Tongue (tissue), 2 donors: ENCODE measurements around the gene TRAPPC4. TPM values are rescaled to one million over a fixed set of nuclear protein-coding genes. Genes with fewer than 3 reads are reported as not detected.
"Not testable (repeated sequence)": the region's sequence is repeated elsewhere in the genome, so short reads cannot be mapped to it uniquely, and the experiment has no call there.

Experiments used
- DNase-seq: peaks from one replicate; pipeline ENCODE4 v3.0.0-alpha.2; 2015
- total RNA-seq: library from RNA; depleted of rRNA; stranded (reverse); fragments of >200 nt; gene quantifications from one replicate; pipeline ENCODE4 v1.2.3, GENCODE V29; 2014

TRAPPC4 gene
- 29.2 TPM for total RNA-seq

GRCh38 chr11:119018074-119018938, at the start of gene TRAPPC4, which contains the start of gene RPS25:
TRAPPC4 (plus strand) TSS chr11:119018766; CDS start chr11:119018796, 30 bp downstream.
RPS25 (minus strand) TSS chr11:119018343; CDS start chr11:119018284, 59 bp downstream.
- DNase-seq = peak; percentile 99

DNA sequence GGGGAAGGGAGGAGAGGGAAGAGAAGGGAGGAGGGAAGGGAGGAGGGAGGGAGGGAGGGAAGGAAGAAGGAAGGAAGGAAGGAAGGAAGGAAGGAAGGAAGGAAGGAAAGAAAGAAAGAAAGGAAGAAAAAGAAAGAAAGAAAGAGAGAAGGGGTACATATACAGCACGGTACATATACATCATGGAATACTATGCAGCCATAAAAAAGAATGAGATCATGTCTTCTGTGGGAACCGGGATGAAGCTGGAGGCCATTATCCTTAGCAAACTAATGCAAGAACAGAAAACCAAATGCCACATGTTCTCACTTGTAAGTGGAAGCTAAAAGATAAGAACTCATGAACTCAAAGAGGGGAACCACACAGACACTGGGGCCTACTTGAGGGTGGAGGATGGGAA, 49.1 kb upstream of the TRAPPC4 start:
- not testable (repeated sequence) for DNase-seq

DNA sequence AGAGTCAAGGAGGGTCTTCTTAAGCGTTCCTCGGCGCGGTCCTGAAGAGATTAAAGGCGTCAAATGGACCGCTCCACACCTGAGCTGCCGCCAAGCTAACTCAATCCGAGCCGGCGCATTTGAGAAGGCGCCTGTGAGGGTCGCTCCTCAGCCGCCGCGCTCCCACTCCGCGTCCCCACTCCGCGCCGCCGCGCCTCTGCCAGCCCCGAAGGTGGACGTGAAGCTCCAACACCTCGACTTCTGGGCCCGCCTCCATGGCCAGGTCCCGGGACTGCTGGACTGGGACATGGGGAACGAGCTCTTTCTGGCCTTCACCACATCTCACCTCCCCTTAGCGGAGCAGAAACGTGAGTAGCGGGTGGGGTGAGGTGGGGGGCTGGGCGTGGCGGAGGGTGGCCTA, 46.9 kb upstream of the TRAPPC4 start, which contains the start of gene FOXR1:
Gene FOXR1 (plus strand): TSS at position 116 of the 400 bp plus-strand sequence. CDS start 171 bp downstream, at position 287.
- DNase-seq = no peak

DNA sequence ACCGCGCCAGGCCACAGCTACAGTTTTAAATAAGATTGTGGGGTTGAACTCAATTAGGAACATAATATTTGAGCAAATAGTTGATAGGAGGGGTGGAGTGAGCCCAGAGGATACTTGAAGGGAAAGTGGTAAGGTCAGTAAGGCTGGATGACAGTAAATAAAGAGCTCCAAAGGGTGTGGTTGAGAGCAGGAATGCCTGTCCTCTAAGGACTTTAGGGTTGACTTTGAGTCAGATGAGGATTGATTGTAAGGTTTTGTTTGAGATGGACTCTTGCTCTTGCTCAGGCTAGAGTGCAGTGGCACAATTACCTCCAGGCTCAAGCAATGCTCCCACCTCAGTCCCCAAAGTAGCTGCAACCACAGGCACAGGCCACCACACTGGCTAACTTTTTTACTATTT, 44.6 kb upstream of the TRAPPC4 start:
- no peak for DNase-seq

DNA sequence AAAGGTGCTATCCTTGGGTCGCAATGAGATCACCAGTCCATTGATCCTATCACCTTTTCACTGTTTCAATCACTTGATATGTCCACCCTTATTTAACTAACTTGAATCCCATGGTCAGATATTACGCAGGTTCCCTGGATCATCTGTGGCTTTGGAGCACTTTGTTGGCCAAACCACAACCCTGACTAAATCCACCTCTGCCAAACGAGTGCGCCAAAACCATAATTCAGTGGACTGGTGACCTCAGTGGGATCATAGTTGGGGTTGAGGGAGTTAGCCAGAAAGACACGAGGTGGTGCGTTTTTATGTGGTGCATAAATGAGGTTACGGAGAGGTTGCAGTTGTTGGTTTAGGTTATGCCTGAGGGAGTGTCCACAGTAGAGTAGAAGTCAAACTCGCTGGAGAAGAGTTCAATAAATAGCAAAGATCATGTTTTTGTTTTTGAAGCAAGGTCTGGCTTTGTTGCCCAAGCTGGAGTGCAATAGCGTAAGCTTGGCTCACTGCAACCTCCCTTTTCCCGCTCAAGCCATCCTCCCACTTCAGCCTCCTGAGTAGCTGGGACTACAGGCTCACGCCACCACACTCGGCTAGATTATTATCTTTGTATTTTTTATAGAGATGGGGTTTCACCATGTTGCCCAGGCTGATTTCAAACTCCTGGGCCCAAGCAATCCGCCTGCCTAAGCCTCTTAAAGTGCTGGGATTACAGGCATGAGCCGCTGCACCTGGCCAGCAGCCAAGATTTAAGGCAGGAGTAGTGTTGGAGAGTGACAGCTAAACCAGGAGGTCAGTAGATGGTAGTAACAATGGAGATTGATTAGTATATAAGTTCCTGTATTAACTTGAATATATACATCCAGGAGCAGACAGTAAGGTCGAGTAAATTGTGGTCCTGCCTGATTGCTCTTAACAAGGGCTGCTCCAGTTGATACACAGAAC, 42.5 kb upstream of the TRAPPC4 start:
- peak; percentile 33 for DNase-seq

- DNase-seq = no peak
Measured at GRCh38 chr11:118979434-118979833, 39.1 kb upstream of the TRAPPC4 start.

DNA sequence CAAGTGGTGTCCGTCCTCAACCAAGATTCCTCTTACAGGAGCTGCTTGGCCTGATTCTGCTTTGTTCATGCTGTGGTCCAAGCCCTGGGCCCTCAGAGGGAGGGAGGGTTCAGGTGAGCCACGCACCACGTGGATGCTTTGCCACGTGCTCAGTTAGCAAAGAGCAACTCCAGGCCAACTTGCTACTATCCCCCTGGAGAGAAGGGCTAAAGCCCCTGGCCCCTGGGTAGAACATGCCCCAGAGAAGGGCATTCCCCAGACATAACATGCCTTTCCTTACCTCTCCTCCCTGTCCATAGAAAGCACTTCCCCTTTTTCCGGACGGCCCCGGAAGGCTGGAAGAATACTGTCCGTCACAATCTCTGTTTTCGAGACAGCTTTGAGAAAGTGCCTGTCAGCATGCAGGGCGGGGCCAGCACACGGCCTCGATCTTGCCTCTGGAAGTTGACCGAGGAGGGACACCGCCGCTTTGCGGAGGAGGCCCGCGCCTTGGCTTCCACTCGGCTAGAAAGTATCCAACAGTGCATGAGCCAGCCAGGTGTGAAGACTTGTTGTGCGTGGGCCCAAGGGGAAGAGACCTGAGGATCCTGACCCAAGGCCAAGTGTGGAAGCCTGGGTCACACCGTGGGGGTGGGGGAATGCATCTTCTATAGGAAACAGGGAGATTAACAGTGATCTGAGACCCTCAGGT, 38.2 kb upstream of the TRAPPC4 start:
- DNase-seq = peak; percentile 38

GRCh38 chr11:118984337-118984736, 34.2 kb upstream of the TRAPPC4 start:
- not testable (repeated sequence) for DNase-seq

GRCh38 chr11:118984825-118985224, 33.7 kb upstream of the TRAPPC4 start:
- no peak for DNase-seq

GRCh38 chr11:118988280-118988679, 30.3 kb upstream of the TRAPPC4 start:
- DNase-seq = no peak

DNA sequence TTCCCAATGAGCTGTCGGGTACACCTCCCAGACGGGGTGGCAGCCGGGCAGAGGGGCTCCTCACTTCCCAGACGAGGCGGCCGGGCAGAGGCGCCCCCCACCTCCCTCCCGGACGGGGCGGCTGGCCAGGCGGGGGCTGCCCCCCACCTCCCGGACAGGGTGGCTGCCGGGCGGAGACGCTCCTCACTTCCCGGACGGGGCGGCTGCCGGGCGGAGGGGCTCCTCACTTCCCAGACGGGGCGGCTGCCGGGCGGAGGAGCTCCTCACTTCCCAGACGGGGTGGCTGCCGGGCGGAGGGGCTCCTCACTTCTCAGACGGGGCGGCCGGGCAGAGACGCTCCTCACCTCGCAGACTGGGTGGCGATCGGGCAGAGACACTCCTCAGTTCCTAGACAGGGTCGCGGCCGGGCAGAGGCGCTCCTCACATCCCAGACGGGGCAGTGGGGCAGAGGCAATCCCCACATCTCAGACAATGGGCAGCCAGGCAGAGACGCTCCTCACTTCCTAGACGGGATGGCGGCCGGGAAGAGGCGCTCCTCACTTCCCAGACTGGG, 27.0 kb upstream of the TRAPPC4 start:
- DNase-seq = not testable (repeated sequence)

GRCh38 chr11:118996926-118997626, 21.5 kb upstream of the TRAPPC4 start:
- DNase-seq = no peak

DNA sequence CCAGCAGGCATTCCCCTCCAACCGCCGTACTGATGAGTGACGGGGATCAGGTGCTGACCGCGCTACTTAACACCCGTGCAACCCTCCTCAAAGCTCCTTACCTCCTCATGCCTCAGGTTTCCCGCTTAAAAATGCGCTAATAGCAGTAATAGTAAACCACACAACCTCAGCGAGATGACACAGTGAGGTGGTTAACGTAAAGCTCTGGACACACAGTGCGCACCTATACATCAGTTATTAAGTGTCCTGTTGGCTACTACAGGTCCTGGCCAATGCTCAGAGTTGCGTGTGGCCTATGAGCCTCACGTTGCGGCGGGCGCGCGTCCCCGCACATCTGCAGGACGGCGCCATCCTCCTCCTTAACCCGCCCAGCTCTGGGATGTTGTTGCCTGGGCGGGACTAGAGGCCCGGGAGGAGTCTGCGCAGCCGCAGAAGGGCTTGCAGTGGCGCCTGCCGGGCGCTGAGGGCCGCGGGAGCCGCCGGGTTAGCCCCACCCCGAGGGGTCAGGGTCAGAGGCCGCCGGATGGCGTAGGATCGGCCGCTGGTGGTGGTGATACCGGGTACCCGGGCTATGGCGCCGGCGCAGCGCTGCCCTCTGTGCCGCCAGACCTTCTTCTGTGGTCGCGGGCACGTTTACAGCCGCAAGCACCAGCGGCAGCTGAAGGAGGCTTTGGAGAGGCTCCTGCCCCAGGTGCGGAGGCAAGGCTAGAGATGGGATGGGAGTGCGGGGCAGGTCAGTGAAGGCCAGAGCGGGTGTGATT, 20.8 kb upstream of the TRAPPC4 start, which contains the start of gene CENATAC:
Gene CENATAC (plus strand): TSS at position 512 of the 761 bp plus-strand sequence. CDS start 60 bp downstream, at position 572.
- peak; percentile 97 for DNase-seq

GRCh38 chr11:118998388-118998717, 20.2 kb upstream of the TRAPPC4 start:
- no peak for DNase-seq

GRCh38 chr11:118998822-118999221, 19.7 kb upstream of the TRAPPC4 start:
- DNase-seq = no peak

DNA sequence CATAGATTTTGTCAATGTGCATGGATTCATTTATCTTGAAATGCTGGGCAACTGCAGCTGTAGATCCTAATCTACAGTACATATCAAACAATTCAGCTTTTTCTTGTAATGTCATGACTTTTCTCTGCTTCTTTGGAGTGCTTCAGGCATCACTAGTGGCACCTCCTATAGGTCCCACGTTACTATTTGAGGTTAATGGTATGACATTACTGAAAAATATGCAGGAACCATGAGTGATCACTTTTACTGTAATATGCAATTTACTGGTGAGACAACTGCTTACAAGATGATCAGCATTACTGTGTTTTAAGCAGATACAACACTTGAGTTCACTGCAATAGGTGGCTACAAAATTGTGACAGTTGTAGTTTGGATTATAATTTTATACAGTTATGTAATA, 17.7 kb upstream of the TRAPPC4 start:
- DNase-seq = no peak

DNA sequence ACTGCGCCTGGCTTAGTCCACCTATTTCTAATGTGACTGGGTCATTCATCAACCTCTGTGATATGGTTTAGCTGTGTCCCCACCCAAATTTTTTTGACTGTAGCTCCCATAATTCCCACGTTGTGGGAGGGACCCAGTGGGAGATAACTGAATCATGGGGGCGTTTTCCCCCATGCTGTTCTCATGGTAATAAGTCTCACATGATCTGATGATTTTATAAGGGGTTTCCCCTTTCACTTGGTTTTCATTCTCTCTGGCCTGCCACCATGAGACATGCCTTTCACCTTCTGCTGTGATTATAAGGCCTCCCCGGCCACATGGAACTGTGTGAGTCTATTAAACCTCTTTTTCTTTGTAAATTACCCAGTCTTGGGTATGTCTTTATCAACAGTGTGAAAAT, 11.9 kb upstream of the TRAPPC4 start:
- no peak for DNase-seq

- no peak for DNase-seq
Measured at GRCh38 chr11:119011476-119012053, 7.0 kb upstream of the TRAPPC4 start.

- DNase-seq = no peak
Measured at GRCh38 chr11:119012629-119013170, 5.9 kb upstream of the TRAPPC4 start.
